Measurements from ENCODE around the gene TACO1.

Gene TACO1

DNA sequence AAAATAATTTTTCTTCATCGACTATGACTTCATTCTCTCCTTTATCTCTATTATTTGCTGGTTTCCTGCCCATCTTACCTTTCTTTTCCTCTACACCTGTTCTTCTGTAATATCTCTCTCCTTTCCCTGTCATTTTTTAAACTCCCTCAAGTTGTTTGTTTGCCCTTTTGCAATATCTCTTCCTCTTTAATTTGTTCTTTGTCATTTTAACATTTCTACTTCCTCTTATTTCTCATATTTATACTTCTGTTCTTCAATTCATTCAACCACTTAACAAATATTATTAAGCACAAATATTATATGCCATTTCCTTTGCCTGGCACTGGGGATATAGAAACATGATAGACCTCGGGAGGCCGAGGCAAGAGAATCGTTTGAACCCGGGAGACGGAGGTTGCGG, 44.2 kb downstream of the TACO1 start:
- no peaks in the 10 kb centered on the region for H3K27me3 ChIP-seq (ENCODE audit: insufficient read depth, low read depth, severe bottlenecking)
- H3K4me3 ChIP-seq (ENCODE audit: low read depth, low read length): no peak overlapping the region
- no peak overlapping the region for H3K27ac ChIP-seq
- no peak for DNase-seq
- TF ChIP-seq, protein P1, sequence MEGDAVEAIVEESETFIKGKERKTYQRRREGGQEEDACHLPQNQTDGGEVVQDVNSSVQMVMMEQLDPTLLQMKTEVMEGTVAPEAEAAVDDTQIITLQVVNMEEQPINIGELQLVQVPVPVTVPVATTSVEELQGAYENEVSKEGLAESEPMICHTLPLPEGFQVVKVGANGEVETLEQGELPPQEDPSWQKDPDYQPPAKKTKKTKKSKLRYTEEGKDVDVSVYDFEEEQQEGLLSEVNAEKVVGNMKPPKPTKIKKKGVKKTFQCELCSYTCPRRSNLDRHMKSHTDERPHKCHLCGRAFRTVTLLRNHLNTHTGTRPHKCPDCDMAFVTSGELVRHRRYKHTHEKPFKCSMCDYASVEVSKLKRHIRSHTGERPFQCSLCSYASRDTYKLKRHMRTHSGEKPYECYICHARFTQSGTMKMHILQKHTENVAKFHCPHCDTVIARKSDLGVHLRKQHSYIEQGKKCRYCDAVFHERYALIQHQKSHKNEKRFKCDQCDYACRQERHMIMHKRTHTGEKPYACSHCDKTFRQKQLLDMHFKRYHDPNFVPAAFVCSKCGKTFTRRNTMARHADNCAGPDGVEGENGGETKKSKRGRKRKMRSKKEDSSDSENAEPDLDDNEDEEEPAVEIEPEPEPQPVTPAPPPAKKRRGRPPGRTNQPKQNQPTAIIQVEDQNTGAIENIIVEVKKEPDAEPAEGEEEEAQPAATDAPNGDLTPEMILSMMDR (IDR thresholded peaks at IDR 0.05; ENCODE audit: low read depth, low read length): no peak
- no peaks in the 10 kb centered on the region for H3K9me3 ChIP-seq (ENCODE audit: severe bottlenecking)
- H3K36me3 ChIP-seq: peaks cover 48% of the 10 kb centered on the region

- no peak overlapping the region for H3K27ac ChIP-seq
- H3K36me3 ChIP-seq: peaks cover 54% of the 10 kb centered on the region
- TF ChIP-seq, protein P1 (IDR thresholded peaks at IDR 0.05; ENCODE audit: low read depth, low read length): no peak
- no peak for DNase-seq
- H3K27me3 ChIP-seq (ENCODE audit: insufficient read depth, low read depth, severe bottlenecking): no peaks in the 10 kb centered on the region
- no peak overlapping the region for H3K4me3 ChIP-seq (ENCODE audit: low read depth, low read length)
- H3K9me3 ChIP-seq (ENCODE audit: severe bottlenecking): no peaks in the 10 kb centered on the region
These were observed 45.2 kb downstream of the TACO1 start for GRCh38 chr17:63645775-63646487.

- Histone ChIP-seq H3K4me3 (ENCODE audit: low read depth, low read length) (no peak overlapping the region), H3K9me3 (ENCODE audit: severe bottlenecking) (no peaks in the 10 kb centered on the region), H3K27me3 (ENCODE audit: insufficient read depth, low read depth, severe bottlenecking) (no peaks in the 10 kb centered on the region), H3K27ac (no peak overlapping the region), H3K36me3 (peaks cover 54% of the 10 kb centered on the region)
- no peak for DNase-seq
- TF ChIP-seq, protein P1 (IDR thresholded peaks at IDR 0.05; ENCODE audit: low read depth, low read length): no peak
These were observed 45.8 kb downstream of the TACO1 start for GRCh38 chr17:63646488-63646806.

- DNase-seq: no peak
- H3K27me3 ChIP-seq (ENCODE audit: insufficient read depth, low read depth, severe bottlenecking): no peaks in the 10 kb centered on the region
- H3K36me3 ChIP-seq: peaks cover 49% of the 10 kb centered on the region
- H3K4me3 ChIP-seq (ENCODE audit: low read depth, low read length): no peak overlapping the region
- no peak overlapping the region for H3K27ac ChIP-seq
- no peaks in the 10 kb centered on the region for H3K9me3 ChIP-seq (ENCODE audit: severe bottlenecking)
- TF ChIP-seq, protein P1 (IDR thresholded peaks at IDR 0.05; ENCODE audit: low read depth, low read length): no peak
These were observed 46.5 kb downstream of the TACO1 start for GRCh38 chr17:63647065-63647725.

DNA sequence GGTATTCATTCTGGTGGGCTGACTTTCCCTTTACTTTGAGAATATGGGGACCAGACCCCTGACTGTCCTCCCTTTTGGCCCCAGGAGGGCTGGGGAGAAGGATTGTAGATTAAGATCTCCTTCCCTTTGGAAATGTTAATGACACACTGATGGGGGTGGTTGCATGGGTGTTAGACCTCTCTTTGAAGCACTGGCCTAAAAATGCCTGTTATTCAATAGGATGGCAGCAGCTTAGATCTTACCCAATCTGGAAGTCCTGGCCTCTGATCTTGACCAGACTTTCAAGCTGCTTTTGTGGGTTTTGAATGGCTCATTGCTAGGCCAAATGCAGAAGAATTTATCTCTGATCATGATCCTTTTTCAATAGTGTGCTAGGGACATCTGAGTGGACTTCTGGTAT, 47.2 kb downstream of the TACO1 start:
- DNase-seq: no peak
- H3K36me3 ChIP-seq: peaks cover 55% of the 10 kb centered on the region

More for the DNA sequence above, 47.2 kb downstream of the TACO1 start:
- Histone ChIP-seq H3K27ac (no peak overlapping the region), H3K9me3 (ENCODE audit: severe bottlenecking) (no peaks in the 10 kb centered on the region), H3K27me3 (ENCODE audit: insufficient read depth, low read depth, severe bottlenecking) (no peaks in the 10 kb centered on the region), H3K4me3 (ENCODE audit: low read depth, low read length) (no peak overlapping the region)
- TF ChIP-seq, protein P1 (IDR thresholded peaks at IDR 0.05; ENCODE audit: low read depth, low read length): no peak
